Esophagus squamous epithelium (tissue), 4 donors: ENCODE measurements around the gene MSL1.

Experiments
- POLR2A ChIP-seq, 4 donors: fragments of 450-650 bp; IDR thresholded peaks; one replicate each; pipeline ENCODE4 v1.6.1; 2017; ENCODE audit warnings: antibody characterized with exemption in 4 of 4, mild to moderate bottlenecking in 4 of 4, moderate library complexity in 3 of 4
- TF ChIP-seq, protein P1 (sequence below), 6 experiments: fragments of 450-650 bp in 4 of 6; fragments of 200-600 bp in 2 of 6; sonication (generic) in 2 of 6; IDR thresholded peaks; one replicate each; pipeline ENCODE4 v1.5.1; 2016 to 2019; ENCODE audit warnings: antibody characterized with exemption in 6 of 6, mild to moderate bottlenecking in 4 of 6, moderate library complexity in 4 of 6

DNA sequence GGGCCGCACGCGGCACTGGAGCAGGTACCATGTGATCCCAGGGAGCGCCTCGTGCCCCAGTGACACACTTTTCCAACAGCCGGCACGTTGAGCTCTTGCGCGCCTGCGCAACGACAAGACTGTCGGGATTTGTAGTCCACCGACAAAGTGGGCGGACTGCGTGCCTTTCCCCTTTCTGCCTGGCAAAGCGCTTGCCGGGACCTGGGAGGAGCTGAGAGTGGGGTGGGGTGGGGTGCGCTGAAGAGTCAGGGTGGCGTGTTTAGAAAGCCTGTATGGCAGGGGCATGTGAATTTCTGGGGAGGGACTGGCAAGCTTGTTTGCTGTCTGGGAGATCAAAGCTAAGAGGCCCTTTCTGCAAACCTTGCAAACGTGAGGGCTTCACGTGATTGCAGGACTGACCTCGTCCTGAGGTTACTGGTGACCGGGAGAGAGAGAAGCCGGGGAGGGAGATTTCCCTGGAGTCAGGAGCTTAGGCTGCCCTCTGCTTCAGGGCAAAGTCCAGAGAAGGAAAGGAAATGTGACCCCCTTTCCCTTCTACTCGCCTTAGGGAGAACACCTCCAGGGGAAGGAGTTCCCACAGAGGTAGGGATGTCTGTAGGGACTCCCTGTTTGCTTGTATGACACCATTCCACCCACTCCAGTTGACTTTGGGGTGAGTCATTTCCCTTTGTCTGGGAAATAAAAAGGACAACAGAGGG lies 21.0 kb upstream of the MSL1 start:
- TF ChIP-seq, protein P1, sequence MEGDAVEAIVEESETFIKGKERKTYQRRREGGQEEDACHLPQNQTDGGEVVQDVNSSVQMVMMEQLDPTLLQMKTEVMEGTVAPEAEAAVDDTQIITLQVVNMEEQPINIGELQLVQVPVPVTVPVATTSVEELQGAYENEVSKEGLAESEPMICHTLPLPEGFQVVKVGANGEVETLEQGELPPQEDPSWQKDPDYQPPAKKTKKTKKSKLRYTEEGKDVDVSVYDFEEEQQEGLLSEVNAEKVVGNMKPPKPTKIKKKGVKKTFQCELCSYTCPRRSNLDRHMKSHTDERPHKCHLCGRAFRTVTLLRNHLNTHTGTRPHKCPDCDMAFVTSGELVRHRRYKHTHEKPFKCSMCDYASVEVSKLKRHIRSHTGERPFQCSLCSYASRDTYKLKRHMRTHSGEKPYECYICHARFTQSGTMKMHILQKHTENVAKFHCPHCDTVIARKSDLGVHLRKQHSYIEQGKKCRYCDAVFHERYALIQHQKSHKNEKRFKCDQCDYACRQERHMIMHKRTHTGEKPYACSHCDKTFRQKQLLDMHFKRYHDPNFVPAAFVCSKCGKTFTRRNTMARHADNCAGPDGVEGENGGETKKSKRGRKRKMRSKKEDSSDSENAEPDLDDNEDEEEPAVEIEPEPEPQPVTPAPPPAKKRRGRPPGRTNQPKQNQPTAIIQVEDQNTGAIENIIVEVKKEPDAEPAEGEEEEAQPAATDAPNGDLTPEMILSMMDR (IDR thresholded peaks at IDR 0.05), result peak in 1 of 6 experiments; percentile 4
- peak in 1 of 4 donors; percentile 79 for TF ChIP-seq POLR2A (IDR thresholded peaks at IDR 0.05)
